ENCODE measurements around the gene KRTAP10-9.
"Not testable (repeated sequence)": the region's sequence is repeated elsewhere in the genome, so short reads cannot be mapped to it uniquely, and the experiment has no call there.

KRTAP10-9 gene

DNA sequence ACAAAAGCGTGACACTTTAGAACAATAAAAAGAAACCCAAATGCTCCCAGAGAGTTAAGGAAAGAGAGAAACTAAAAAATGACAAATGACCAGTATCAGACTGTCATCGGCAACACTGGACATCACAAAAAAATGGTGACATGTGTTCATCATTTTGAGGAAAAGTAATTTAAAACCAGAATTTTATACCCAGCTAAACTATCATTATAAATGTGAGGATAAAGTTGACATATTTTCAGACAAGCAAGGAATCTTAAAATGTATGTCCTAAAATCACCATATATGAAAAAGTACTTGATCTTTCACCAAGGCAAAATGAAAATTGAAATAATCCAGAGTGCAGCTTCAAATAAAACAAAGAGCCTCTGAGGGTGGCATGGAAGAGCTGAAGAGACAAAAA is 18.0 kb downstream of the KRTAP10-9 start:
- DNase-seq = no peak

GRCh38 chr21:44646366-44647221 is 19.7 kb downstream of the KRTAP10-9 start, which contains the start of gene KRTAP10-11:
TSS of gene KRTAP10-11 (plus strand) at chr21:44646414. CDS start at chr21:44646459, 45 bp downstream.
- peak; percentile 21 for DNase-seq

- peak; percentile 87 for DNase-seq
Observed at GRCh38 chr21:44647222-44647552, 20.3 kb downstream of the KRTAP10-9 start.

DNA sequence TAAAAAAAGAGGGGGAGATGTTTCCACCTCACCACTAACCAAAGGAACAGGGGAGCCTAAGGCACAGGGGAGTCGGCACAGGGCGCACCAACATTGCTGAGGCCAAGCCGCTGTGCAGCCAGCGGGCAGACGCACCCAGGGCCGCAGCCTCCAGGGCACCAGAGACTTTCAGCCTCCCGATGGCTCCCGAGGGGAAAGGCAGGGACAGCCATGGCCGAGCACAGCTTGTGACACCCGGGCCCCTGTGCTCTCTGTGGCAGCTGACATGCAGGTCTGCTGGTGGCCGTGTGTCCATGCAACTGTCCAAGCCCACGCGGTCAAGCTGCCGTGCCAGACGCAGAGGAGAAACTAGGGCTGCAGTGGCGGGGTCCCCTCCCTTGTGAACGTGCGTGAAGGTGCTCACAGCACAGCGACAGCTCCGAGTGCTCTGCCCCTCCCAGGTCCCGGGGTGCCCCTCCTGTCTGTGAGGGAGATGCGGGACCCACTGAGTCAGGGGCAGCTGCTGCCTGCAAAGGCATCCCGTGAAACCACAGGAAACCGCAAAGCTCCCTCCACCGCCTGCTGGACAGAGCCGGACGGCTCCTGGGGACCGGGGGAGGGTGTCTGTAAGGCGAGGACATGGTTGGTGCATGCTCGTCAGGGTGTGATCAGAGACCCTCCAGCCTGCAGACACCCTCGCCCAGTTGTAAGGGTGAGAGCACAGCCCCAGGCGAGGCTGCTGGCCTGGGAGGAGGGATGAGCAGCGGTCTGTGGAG is 21.8 kb downstream of the KRTAP10-9 start:
- DNase-seq = no peak

- DNase-seq = no peak
Observed at GRCh38 chr21:44649521-44650100, 22.7 kb downstream of the KRTAP10-9 start.

DNA sequence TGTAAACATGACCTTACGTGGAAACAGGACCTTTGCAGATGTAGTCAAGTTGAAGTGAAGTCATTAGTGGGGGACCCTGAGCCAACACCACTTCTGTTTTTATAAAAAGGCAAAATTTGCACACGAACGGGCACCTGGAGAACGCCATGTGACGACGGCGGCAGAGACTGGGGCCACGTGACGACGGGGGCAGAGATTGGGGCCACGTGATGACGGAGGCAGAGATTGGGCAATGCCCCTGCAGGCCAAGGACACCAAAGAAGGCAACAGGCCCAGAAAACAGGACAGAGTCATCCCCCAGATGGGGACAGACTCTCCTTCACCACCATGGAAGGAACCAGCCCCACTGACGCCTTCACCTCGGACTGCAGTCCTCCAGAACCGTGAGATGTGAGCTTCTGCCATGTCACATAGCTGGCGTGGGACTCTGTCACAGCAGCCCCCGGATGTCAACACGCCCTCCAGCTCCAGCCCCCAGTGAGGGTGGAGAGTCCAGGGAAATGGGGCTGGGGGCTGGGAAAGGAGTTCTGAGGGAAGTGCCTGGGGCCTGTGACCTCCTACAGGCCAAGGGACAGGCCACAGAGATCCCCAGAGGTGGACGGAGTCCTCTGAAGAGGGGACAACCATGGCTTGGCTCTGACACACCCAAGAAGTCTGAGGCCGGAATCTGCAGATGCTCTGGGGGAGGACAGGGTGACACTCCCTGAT is 23.5 kb downstream of the KRTAP10-9 start:
- DNase-seq = no peak

DNA sequence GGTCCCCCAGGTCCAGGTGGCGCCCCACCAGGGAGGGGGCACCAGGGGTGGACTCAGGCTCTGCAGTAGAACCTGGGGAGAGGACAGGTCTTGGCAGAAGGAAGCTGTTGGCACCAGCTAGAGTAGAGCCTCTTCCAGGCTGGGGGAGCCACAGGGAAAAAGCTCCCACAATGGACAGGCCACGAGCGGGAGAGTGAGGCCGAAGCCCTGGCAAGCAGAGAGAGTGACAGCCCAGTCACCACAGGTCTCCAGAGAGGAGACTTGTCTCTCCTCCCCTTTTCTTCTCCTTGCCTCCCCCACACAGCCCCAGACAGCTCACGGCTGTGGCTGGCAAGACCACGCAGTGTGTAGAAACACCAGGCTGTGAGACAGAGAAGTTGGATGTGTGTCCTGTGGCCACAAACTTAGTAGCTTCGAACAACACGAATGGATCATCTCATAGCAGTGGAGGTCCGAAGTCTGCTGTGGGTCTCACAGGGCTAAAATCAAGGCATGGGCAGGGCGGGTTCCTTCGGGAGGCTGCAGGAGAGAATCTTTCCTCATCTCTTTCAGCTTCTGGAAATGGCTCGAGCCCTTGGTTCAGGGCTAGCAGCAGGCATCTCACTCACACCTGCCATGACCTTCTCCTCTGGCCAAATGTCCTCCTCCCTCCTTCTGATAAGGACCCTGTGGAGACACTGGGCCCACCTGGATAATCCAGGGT is 24.2 kb downstream of the KRTAP10-9 start:
- no peak for DNase-seq

DNA sequence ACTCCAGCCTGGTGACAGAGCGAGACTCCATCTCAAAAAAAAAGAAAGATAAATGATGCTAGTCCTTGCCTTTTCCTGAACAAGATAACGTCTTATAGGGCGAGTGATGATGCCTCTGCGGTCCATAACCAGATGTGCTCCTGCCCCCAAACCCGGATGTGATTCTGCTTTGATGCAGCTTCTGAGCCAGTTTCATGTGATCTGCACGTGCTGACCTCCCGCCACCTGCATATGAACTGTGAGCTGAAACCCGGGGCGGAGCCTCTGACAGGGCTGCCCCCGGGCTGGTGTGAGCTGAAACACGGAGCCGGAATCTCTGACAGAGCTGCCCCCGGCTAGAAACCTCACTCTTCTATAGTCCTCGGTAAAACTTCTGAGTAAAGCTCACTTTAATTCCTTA is 26.2 kb downstream of the KRTAP10-9 start:
- peak; percentile 16 for DNase-seq

GRCh38 chr21:44653656-44654575 is 27.0 kb downstream of the KRTAP10-9 start:
- peak; percentile 93 for DNase-seq

DNA sequence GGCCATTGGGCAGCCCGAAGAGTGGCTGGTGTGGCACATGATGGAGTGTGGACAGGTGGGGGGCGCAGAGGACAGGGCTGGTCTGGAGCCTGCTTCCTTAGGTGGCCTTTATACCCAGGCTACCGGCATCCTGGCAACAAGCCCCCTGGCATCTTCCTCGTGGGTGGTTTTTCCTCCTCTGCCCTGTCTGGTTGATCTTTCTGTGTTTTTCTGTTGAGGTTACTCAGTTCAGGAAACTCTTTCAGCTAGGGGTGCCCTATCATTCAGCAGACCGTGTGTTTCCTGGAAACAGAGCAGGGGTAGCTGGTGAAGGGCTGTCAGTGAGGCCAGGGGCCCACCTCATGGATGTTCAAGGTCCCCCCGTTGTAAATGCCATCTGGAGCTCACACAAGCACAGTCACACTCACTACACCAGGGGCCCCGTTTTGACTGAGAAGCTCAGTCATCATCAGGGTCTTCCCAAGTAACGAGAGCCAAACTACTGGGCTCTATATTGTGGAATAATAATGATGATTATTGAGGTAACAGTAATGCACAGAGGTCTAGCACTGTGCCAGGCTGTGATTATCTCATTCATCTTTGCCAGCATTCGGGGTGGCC is 27.8 kb downstream of the KRTAP10-9 start, which contains the start of gene KRTAP12-4:
Gene KRTAP12-4 (minus strand): TSS at position 84 of the 600 bp plus-strand sequence. CDS start 45 bp downstream, at position 39.
- DNase-seq = no peak

DNA sequence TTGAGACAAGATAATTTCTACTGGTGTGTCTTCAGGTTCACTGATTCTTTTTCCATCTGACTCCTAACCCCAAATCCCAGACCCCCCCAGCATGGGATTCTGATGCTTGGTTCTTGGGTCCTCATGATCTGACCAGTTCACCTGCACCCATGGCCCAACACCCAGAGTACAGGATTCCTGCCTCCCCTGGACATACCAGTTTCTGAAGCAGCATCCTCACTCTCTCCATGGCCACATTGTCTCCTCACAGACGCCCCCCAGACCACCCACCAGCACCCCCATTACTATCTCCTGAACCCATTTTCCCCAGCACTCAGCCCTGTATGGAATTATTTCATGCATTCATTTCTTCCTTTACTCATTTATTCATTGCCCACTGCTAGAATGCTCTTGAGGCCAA is 30.0 kb downstream of the KRTAP10-9 start:
- DNase-seq = no peak

DNA sequence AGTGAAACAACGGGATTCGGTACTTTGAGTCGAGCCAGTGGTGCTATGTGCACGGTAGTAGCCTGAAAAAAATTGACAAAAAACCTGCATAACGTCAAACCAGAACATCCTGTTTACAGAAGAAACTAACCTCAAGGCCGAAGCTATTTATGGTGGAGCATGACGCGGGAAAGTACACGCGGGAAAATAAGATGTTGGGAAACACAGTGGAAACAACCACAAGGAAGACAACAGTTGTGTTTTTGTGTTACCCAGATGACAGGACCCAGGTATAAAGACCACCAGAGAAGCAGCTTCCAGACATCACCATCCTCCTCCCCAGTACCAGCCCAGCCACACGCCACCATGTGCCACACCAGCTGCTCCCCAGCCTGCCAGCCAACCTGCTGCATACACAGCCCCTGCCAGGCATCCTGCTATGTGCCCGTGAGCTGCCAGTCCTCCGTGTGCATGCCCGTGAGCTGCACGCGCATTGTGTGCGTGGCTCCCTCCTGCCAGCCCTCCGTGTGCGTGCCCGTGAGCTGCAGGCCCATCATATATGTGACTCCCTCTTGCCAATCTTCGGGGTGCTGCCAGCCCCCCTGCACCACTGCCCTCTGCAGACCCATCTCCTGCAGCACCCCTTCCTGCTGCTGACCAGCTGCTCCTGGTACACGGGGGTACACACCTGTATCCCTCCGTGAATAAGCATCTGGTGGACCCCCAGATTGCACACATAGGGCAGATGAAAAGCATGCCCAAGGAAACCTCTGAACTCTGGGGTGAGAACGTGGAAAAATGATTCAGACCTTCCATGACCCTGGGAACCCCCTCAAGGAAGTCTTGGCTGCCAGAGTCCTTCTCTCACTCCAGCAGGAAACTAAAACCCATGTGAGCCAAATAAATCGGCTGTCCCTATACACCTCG is 31.0 kb downstream of the KRTAP10-9 start, which contains the start of gene KRTAP12-3:
Gene KRTAP12-3 (plus strand): TSS at position 298 of the 906 bp plus-strand sequence. CDS start 48 bp downstream, at position 346.
- DNase-seq = no peak

DNA sequence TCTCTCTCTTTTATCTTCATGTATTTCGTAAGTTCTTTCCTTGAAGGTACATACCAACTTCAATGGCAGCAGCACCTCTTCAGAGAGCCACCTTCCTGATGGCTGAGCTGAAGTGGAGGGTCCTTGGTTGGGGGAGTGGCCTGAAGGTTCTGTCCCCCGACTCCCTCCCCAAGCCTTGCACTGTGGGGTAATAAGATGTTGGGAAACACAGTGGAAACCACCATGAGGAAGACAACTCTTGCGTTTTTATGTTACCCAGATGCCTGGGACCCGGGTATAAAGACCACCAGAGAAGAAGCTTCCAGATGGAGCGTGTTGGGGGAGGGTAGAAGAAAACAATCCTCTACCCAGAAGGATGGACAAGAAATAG is 31.6 kb downstream of the KRTAP10-9 start:
- no peak for DNase-seq

DNA sequence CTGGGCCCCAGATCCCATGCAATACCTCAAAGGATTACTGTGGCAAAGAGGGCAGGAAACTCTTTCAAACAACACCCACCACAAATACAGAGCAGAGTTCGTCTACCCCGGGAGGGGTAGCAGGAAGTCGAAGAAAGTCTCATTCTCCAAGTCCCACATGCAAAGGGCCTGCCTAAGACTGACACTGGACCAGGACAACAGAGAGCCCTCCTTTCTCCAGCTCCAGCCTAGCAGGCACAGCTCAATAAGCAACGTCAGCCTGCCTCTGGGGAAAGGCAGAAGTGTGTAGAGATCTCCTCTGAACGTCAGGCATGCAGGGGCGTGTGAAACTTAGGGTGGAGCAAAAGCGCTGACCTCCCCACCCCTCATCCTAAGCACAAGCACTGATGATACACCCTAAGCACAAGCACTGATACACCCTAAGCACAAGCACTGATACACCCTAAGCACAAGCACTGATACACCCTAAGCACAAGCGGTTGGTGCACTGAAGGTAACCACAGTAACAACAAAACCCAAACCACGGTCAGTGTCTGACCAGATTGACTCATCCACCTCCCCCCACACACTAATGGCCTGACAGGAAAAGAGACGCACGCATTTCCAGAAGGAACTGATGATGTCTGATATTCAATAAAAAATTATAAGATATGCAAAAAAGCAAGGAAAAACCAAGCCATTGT is 32.2 kb downstream of the KRTAP10-9 start:
- no peak for DNase-seq

GRCh38 chr21:44661567-44661966 is 34.7 kb downstream of the KRTAP10-9 start:
- DNase-seq = not testable (repeated sequence)

- no peak for DNase-seq
Observed at GRCh38 chr21:44664691-44665090, 37.8 kb downstream of the KRTAP10-9 start.

DNA sequence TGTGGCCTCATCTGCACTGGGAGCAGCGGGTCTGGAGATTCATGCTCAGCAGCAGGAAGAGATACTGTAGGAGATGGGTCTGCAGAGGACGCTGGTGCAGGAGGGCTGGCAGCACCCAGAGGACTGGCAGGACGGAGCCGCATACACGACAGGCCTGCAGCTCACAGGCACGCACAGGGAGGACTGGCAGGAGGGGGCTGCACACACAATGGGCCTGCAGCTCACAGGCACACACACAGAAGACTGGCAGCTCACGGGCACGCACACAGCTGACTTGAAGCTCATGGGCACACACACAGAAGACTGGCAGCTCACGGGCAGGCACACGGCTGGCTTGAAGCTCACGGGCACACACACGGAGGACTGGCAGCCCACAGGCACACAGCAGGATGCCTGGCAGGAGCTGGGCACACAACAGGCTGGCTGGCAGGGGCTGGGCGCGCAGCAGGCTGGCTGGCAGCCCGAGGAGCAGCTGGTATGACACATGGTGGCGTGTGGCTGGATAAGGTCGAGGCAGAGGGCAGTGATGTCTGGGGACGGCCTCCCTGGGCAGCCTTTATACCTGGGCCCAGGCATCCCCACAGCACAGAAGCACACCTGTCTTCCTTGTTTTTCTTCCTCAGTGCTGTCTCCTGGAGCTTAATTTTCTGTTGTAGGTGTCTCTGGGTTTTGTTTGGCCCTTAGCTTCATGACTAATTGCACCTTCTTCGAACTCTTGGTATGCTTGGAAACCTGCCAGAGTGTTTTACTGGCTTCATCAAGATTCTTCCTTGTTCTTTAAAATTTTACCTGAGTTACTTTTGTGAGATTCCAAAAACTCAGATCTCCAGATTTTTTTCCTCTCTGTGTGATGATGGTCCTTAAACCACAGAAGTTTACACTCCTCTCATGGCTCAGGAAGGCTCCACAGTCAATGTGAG is 39.8 kb downstream of the KRTAP10-9 start, which contains the start of gene KRTAP12-2:
Gene KRTAP12-2 (minus strand): TSS at position 527 of the 920 bp plus-strand sequence. CDS start 41 bp downstream, at position 486.
- DNase-seq = peak; percentile 92

- no peak for DNase-seq
Observed at GRCh38 chr21:44667612-44668011, 40.7 kb downstream of the KRTAP10-9 start.

Measured in COR-L47 (cell line).